Smooth muscle cell of bladder (primary cell): Measurements from ENCODE around the gene DDX19B. TPM values are rescaled to one million over a fixed set of nuclear protein-coding genes. Genes with fewer than 3 reads are reported as not detected.

Experiments
- total RNA-seq: library from RNA; depleted of rRNA; stranded (reverse); fragments of >200 nt; gene quantifications from 2 replicates; pipeline ENCODE4 v1.2.3, GENCODE V29; 2014

The DDX19B gene
- total RNA-seq: 19.5 and 30.9 TPM in 2 replicates

GRCh38 chr16:70298988-70299938 lies at the start of gene DDX19B:
Gene DDX19B (plus strand): TSS chr16:70299186. CDS start chr16:70299298, 112 bp downstream.

GRCh38 chr16:70251629-70252354 lies 47.2 kb upstream of the DDX19B start, which contains the start of gene EXOSC6:
Gene EXOSC6 (minus strand): TSS chr16:70251940. CDS start chr16:70251900, 40 bp downstream.

DNA sequence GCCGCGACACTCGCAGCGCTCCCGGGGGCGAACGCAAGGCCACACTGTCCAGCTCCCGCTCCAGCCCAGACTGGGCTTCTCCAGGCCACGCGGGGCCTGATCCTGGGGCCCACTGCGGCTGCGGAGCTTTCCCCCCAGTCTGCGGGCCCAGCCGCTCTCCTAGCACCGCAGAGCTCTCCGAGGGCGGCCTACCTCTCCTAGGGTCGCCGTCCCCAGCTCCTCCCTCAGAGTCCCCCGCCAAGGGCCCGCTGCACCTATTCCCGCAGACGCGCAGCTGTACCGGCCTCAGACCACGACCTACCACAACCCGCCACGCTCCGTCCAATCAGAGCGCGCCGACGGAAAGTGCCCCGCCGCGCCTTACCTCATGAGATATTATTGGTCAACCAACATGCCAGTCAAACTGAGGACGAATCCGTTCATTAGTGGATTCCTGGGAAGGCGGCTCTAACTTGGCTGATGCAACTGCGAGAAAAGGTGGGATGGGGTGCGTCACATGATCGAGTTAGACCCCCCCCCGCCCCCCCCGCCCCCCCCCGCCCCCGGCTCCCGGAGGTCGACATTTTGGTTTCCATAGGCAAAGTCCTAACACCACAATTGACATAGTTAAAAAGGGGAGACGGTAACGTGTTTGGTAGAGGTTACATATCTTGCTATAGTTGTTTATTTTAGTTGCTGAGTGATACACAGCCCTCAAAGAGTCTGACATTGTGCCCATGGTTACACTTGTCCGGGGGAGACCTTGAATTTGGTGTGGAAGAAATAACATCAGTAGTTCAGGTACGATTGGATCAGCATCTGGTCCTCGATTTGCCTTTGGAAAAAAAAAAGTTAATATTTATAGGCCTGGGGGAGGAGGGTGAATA lies 9.5 kb upstream of the DDX19B start, which contains the start of gene AARS1:
TSS of gene AARS1 (minus strand) at position 278 of the 866 bp plus-strand sequence. CDS start 6,743 bp downstream, outside the sequence.

Other genes starting within 250 kb of the DDX19B start
- 11.5 and 17.7 TPM in 2 replicates for gene PDPR, start 184.9 kb upstream of the DDX19B start, total RNA-seq
- gene CLEC18C, start 125.4 kb upstream of the DDX19B start, total RNA-seq: under 0.01 and 0.09 TPM in 2 replicates
- 23.3 and 24.0 TPM in 2 replicates for gene EXOSC6, start 47.2 kb upstream of the DDX19B start, total RNA-seq
- gene AARS1, start 9.7 kb upstream of the DDX19B start, total RNA-seq: 230 and 231 TPM in 2 replicates
- 38.1 and 46.9 TPM in 2 replicates for gene DDX19A, start 47.7 kb downstream of the DDX19B start, total RNA-seq
- gene ST3GAL2, start 139.9 kb downstream of the DDX19B start, total RNA-seq: 21.6 and 22.8 TPM in 2 replicates
- 6.3 and 7.7 TPM in 2 replicates for gene FCSK, start 155.4 kb downstream of the DDX19B start, total RNA-seq
- 70.4 and 76.9 TPM in 2 replicates for gene COG4, start 224.4 kb downstream of the DDX19B start, total RNA-seq
- 53.0 and 56.6 TPM in 2 replicates for gene SF3B3, start 224.6 kb downstream of the DDX19B start, total RNA-seq